HL-60/S4 (cell line): ENCODE measurements around the gene CA11.
"Not testable (repeated sequence)": the region's sequence is repeated elsewhere in the genome, so short reads cannot be mapped to it uniquely, and the experiment has no call there.

Experiments
- in situ Hi-C: fragments of 300-500 bp; cut with MboI; formaldehyde crosslinking; loops from 2 replicates; pipeline ENCODE4 v1.14.3; 2022; ENCODE audit warnings: low sequenced_read_pairs

Gene CA11

GRCh38 chr19:48670699-48671445 is 24.9 kb upstream of the CA11 start:
- in situ Hi-C loops = no loop called here

- in situ Hi-C loops = no loop called here
Observed at GRCh38 chr19:48669903-48670668, 24.1 kb upstream of the CA11 start.

- in situ Hi-C loops = no loop called here
Observed at GRCh38 chr19:48668761-48669160, 22.8 kb upstream of the CA11 start.

- in situ Hi-C loops = no loop called here
Observed at GRCh38 chr19:48668332-48668731, 22.3 kb upstream of the CA11 start.

GRCh38 chr19:48665786-48666185 is 19.8 kb upstream of the CA11 start:
- in situ Hi-C loops = no loop called here

GRCh38 chr19:48664476-48664875 is 18.5 kb upstream of the CA11 start:
- in situ Hi-C loops = no loop called here

- in situ Hi-C loops = no loop called here
Observed at GRCh38 chr19:48663667-48664066, 17.7 kb upstream of the CA11 start.

- in situ Hi-C loops = no loop called here
Observed at GRCh38 chr19:48661711-48662090, 15.7 kb upstream of the CA11 start.

GRCh38 chr19:48660852-48661710 is 15.1 kb upstream of the CA11 start:
- in situ Hi-C loops = no loop called here

GRCh38 chr19:48659768-48660167 is 13.8 kb upstream of the CA11 start:
- in situ Hi-C loops = no loop called here

- in situ Hi-C loops = no loop called here
Observed at GRCh38 chr19:48658483-48658882, 12.5 kb upstream of the CA11 start.

- in situ Hi-C loops = not testable (repeated sequence)
Observed at GRCh38 chr19:48657828-48658227, 11.8 kb upstream of the CA11 start.

- in situ Hi-C loops = no loop called here
Observed at GRCh38 chr19:48656840-48657474, 11.0 kb upstream of the CA11 start.

GRCh38 chr19:48654299-48655059 is 8.5 kb upstream of the CA11 start:
- in situ Hi-C loops = no loop called here

- in situ Hi-C loops = no loop called here
Observed at GRCh38 chr19:48651683-48652048, 5.7 kb upstream of the CA11 start.

- in situ Hi-C loops = no loop called here
Observed at GRCh38 chr19:48650974-48651682, 5.1 kb upstream of the CA11 start.

- in situ Hi-C loops = loop anchor here (10.0 kb wide), 1 partner anchor 187 kb away; the partner anchor contains the start of gene HSD17B14
Observed at GRCh38 chr19:48648134-48648533, 2.1 kb upstream of the CA11 start.

- in situ Hi-C loops = loop anchor here (10.0 kb wide), 1 partner anchor 188 kb away; the partner anchor contains the start of gene HSD17B14
Observed at GRCh38 chr19:48646722-48647216, 782 bp upstream of the CA11 start.

- in situ Hi-C loops = loop anchor here (10.0 kb wide), 1 partner anchor 189 kb away; the partner anchor contains the start of gene HSD17B14
Observed at GRCh38 chr19:48645620-48646000, 377 bp downstream of the CA11 start.
